Activated CD8-positive, alpha-beta memory T cell treated with anti-CD3 and anti-CD28 coated beads, Interleukin-2, amount 50 U/mL, for 1 hour (primary cell): ENCODE data around the gene REELD1.

Experiments
- DNase-seq: peaks from one replicate; pipeline ENCODE4 v3.0.0-alpha.2; 2020; ENCODE audit errors: extremely low read depth

Gene REELD1

DNA sequence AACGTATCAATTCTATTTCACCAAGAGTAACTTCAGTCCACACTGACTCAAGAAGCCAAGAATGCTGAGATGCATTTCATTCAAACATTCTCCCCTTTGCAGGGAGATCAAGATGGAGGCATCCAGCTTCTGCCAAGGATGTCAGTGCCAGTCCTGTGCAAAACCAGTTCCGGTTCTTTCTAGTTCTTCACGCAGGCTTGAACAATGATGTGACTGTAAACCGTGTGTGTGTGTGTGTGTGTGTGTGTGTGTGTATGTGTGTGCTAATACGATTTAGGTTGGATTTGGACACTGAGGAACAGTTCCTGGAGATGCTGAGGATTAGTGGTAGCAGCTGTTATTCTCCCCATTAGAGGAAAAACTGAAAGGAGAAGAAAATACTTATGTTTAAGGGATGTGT is at the start of gene REELD1:
TSS of gene REELD1 (plus strand) at position 301 of the 400 bp plus-strand sequence. CDS start 2,415 bp downstream, outside the sequence.
- DNase-seq: no peak

DNA sequence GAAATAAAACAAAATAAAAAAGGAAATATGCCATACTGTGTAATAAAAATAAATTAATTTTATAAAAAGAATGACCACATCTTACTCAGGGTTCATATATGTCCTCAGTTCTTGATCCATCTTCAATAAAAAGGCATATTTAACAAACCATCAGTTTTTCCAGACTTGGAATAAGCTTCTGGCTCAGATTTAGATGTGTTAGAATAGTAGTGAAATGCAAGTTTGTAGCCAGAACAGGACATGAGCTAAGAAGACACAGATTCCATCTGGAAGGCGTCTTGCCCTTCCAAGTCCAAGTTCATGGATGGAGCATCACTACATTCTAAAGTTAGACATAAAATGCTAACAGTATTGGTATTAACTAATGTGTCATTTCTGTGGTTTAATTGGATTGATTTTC is 49.1 kb upstream of the REELD1 start:
- no peak for DNase-seq

DNA sequence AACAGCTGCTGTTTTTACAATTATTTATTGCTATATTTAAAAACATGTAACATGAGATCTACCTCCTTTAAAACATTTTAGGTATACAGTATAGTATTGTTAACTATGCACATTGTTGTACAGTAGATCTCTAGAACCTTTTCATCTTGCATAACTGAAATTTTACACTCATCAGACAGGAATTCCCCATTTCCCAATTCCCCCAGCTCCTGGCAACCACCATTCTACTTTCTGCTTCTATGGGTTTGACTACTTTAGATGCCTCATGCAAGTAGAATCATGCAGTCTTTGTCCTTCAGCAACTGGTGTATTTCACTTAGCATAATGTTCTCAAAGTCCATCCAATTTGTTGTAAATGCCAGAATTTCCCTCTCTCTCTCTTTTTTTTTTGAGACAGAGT is 48.5 kb upstream of the REELD1 start:
- DNase-seq: no peak

DNA sequence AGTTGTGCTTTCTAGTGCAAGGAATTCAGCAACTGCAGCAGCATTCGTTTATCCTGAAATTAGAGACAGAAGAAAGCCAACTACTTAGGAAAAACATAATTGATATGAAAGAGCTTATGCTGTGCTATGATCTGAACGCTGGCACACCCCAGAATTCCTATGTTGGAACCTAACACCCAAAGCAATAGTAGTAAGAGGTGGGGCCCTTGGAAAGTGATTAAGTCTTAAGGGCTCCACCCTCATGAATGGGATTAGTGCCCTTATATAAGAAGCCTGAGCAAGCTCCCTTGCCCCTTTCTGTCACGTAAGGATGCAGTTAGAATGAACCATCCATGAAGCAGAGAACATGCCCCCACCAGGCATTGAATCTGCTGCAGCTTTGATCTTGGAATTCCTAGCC is 44.2 kb upstream of the REELD1 start:
- DNase-seq: no peak

DNA sequence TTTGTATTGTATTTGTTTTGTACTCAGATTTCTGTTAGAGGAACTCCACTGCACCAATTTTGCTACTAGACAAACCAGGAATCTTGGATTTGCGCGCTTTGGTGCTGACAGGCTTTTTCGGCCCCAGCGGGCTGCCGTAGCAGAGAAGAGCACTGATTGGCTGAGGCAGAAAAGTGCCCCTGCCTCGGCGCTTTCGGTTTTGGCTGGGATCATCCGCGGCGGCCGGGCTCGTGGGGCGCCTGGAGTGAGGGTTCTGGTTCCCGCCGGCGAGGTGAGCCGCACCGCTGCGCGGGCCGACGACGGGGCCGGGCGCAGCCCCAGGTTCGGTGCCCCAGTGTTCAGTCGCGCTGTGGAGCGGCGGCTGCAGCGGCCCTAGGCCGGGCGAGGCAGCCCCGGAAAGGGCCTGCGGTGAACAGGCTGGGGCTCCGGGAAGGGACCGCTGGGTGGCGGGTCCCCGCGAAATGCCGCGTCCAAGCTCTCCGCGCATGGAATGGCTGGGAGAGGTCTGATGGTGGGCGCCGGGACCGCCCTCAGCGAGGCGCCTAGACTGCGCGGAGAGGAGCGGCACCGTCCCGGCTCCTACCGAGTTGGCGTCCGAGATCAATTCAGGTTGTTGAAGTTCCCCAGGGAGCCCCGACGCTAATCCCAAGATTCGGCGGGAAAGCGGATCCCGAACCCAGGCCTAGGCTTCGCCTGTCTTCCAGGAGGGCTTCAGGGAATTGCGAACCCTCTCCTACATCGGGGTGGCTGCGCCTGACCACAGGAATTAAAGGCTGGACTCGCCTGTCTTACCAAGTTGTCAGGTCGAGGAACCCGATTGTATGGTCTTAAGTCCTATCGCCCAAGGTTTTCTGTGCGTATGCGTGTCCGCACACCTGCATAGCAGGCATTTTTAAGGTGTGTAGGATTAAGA is 38.5 kb upstream of the REELD1 start, which contains the start of gene LSM6:
TSS of gene LSM6 (plus strand) at position 178 of the 913 bp plus-strand sequence. CDS start 7,204 bp downstream, outside the sequence.
- DNase-seq: peak; percentile 40

DNA sequence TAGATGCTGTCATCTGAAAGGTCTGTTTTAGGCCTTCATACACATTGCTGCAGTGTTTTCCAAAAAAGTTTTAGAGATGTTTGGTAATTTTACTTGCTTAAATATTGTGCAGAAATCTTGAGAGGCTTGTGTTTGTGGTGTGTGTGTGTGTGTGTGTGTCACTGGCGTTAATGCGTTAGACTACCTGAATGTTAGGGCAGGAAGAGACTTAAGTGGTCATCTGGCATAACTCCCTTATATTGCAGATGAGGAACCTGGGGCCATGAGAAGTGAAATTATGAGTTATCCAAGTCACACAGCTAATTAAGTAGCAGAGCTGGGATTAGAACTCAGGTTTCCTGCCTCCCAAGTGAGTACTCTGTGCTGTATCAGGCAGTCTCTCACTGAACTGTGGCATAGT is 37.4 kb upstream of the REELD1 start:
- no peak for DNase-seq

DNA sequence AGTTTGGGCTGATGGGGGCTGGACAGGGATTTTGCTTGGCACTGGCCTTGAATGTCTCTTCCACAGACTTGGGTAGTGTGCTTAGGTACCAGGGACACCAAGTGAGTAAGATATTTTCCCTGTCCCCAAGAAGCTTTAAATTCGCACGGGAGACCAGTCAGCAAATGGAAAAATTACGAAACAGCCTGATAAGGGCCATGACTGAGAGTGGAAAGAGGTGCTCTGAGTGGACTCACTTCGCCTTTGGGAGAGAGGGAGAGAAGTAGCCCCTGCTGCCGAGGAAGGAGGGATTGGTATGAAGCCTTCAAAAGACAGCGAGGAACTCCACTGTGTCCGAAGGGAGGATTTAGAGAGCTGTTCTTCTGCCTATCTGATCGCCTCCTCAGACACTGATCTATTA is 36.2 kb upstream of the REELD1 start:
- no peak for DNase-seq

DNA sequence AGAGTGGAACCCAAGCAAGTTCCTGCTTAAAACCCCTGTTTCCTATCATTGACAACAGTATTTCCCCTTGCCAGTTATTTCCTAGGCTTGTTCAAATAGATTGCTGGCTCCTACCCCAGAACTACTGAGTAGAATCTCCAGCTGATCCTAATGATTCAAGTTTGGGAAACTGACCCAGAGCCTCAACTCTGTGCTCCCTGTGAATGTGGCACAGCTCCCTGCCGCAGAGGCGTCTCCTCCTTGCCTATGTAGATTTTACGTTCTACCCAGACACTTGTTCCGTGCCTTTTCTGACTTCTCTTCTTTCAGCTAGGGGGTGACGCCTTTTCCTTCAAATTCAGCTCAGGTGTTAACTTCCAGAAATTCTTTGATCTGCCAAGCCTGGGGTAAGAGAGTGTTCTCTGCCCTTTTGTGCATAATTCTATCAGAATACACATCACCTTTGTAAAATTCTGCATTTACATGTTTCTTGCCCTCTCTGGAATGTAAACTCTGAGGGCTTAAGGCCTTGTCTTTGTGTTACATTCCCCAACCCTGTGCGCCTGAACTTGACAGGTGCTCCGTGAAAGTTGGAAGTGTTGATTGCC is 34.5 kb upstream of the REELD1 start:
- no peak for DNase-seq

DNA sequence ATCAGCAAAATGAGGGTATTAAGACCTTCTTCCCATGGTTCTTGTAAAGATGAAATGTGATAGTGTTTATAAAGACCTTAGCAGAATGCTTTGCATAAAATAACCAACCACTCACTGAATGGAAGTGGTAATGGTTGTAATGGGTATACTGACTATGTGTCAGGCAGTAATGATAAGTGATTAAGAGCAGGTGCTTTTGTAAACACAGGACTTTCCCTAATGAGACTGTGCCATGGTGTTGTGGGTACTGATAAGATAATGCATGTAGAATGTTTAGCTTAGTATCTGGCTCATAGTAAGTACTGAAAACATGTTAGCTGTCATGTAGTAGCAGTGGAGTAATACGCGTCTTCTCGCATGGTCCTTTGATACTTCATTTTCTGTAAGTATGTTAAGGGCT is 31.9 kb upstream of the REELD1 start:
- DNase-seq: no peak

DNA sequence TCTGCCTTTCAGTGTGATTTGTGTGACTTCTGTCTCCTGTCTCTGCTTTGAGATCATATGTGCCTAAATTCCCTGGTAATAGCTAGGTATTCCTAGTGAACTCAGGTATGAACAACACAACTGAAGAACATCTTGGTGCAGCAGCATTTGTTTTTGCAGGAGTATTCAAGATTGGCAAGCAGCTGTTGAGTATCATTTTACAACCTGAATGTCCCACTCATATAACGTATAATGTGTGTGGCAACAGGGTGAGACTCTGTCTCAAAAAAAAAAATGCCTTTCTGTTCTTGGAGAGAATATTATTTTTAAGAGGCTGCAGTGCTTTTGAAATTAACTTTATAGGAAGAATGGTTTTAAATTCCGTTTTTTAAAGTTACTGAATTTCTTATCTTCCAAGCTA is 31.1 kb upstream of the REELD1 start:
- no peak for DNase-seq

DNA sequence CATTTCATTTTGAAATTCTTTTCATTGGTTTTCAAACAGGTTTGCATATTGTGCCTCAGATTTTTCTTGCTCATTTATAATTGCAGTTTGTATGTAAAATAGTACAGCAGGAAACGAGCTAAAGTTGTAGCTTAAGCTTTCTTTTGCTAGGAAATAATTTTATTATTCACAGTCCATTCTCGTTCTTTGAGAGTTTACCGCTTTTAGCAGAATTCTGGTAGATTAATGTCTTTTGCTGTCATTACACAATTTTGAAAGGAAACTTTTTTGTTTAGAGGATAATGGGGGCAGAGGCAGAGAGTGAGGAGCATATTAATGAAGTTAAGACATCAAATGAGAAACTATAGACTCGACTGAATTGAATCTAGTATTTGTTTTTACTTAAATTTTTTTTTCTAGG is 28.3 kb upstream of the REELD1 start:
- DNase-seq: no peak

DNA sequence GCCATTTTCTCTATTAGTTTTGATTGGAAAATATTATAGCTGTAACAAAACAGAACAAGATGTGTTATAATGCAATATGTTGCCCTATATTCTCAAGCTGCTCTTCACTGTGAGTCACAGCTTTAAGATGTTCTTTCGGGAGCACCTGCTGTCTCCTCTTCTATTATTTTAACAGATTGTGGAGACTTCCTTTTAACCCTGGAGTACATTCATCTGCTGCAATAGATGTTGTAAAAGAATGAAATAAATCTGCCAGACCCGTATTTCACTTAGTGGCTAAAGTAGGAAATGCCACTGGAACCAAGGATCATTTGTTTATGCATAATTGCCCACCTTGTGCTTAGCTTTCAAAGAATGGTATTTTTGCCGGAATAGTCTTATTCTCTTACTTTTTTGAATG is 27.7 kb upstream of the REELD1 start:
- no peak for DNase-seq

DNA sequence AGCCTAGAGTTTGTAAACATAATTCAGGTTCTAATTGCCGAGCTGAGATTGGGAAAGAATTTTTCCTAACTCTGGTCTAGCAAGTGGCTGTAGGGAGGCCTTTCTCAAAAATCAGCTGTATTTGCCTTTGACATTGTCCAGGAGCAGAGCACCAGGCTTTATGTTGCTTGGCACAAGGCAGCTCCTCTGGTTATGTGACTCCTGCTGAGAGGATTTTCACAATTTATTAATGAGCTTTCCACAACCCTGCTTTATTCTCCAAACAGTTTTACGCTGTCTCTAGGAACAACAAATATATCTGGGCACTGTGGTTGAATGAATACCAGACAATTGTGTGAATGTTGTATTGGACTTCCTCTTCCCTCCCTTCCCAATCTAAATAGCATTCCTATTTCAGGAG is 23.9 kb upstream of the REELD1 start:
- DNase-seq: no peak

DNA sequence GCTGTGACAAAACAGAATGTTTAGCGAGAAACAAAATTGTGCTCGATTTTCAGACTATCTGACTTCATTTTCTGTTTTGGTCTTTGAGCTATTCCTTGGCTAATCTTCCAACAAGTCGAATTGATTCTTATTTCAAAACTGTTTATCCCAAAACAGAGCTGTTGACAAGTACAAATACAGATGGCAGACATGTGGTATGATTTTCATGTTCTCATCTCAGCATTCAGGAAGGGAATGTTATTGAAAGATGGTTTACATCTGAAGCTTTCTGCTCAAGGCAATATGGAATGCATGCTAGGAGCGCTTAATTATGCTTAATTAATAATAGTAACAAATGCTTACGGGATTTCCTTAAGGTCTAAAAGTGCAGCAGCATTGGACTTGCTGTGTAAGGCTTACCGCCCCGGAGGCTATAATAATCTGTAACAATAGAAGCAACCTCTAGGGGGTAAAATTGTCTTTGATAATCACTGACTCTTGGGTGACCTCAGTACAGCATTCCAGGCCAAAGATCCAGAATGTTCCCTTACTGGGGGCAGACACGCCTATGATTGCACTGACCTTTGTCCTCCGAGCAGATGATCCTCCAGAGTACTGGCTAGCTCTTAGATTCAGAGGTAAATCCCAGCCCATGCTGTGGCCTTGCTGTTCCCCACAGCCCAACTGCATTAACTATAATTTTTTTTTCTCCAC is 22.4 kb upstream of the REELD1 start:
- DNase-seq: no peak

DNA sequence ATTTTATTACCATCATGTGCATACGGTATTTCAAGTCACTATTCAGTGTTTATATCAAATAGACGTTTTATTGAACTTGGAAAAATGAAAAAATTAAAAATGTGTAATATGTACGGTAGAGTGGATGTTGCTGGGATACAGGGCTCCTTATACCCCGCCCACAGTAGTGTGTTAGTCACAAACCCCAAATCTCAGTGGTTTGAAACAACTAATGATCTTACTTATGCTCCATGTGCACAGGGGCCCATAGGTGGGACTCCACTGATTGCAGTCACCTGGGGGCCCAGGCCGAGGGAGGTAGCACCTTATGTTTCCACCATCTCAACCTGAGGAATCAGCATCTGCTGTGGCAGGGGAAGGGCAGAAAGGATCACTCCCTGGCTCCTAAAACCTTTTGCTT is 20.7 kb upstream of the REELD1 start:
- DNase-seq: no peak

DNA sequence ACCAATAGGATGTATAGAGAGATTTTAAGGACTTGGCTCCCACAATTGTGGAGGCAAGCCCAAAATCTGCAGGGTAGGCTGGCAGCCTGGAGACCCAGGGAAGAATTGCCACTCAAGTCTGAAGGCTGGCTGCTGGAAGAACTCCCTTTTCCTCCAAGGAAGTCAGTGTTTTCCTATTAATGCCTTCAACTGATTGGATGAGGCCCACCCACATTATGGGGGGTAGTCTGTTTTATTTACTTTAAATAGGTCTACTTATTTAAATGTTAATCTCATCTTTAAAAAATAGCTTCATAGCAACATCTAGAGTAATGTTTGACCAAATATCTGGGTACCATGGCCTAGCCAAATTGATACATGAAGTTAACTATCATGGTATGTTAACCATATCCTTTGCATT is 20.1 kb upstream of the REELD1 start:
- no peak for DNase-seq

DNA sequence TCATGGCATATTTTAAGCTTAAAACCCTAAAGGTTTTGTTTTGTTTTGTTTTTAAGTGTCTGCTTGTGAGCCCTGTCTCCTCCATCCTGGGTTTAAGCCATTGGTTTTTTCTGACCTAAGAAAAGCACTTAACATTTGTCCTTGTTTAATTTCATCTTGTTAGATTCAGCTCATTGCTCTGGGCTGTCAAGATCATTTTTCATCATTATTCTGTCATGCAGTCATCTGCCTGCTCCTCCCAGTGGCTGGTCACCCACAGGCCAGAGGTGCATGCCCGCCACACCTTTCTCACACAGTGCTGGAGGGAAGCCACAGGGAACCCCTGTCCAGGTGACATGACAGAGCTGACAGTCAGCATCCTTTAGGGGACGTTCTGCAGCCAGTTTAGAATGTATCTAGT is 11.7 kb upstream of the REELD1 start:
- DNase-seq: no peak

DNA sequence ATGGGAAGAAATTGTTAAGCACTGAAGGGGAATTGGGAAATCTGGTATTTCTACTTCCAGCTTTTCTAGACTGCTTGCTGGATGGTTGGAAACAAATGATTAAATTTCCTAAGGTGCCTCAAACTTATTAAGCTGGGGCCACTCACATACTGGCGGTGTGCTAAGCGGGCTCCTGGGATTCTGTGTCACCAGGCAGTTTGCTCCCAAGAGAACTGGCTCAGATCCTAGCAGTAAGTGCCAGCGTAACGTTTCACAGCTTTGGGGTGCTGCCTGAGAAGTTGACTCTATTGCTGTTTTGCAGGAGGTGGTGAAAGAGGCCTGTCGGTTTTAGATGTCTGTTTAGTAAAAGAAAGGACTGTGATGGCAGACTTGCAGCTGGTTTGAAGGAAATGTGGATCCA is 6.9 kb upstream of the REELD1 start:
- DNase-seq: no peak

DNA sequence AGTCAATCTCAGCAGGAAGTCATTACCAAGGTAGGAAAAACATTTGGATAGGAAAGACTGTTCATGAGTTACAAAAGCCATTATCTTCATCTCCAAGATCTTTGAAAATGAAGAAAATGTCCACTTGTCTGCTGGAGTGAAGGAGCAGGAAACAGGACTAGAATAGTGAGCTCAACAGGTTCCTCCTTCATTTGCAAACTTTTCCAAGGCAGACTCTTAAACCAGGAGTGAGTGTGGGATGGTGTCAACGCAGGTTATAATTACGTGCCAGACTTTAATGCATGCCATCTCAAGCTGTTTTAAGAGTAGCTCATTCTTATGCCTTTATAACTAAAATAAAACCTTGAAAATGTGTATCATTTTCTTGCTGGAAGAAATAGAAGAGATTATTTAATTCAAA is 3.4 kb upstream of the REELD1 start:
- DNase-seq: no peak

DNA sequence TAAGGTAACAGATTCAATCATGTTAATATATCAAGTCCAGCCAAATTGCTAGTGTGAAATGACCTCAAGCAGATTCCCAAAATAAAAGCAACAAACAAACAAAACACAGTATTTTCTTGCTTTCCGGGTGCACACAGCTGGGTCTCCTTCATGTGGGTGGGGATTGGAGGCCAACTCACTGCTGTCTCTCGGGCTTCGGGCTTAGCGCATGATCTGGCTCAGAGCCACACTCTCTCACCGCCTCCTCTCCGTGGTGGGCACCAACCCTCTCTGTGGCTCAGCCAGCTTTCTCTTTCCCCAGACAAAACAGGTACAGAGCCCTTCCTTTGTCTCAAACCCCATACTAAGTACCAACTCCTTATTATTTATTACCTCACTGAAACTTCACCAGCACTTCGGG is 2.9 kb upstream of the REELD1 start:
- no peak for DNase-seq

DNA sequence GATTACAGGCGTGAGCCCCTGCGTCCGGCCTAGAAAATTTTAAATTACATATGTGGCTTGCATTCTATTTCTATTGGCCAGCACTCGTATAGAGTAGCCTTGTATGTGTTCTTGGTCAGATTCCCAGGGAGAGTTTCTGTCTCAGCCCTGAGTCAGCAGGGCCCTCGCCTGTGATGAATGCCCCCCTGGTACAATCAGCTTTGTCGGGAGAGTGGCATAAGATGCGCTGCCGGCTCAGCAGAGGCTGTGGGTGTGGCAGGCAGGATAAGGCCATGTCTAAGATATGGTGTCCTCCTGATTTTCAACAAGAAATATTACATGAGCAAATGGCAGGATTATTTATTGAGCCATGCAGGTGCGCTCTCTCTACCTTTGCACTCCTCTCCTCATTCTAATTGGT is 1.6 kb upstream of the REELD1 start:
- DNase-seq: no peak

DNA sequence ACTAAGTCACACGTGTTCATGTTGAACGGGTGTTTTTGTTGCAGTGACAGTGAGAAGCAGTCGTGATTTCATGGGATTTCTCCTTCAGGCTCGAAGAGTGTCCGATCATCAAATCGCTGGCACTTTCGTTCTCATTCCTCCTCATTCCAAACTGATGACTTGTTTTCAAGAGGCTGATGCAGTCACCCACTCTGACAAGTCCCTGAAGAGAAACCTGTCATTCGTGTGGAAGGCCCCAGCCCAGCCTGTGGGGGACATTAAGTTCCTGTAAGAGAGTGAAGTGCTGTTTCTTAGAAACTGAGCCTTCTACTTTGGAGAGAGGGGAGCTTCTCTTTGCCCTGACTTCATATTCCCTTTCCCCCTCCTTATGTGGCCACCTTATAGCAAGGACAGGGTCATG is 8.0 kb downstream of the REELD1 start:
- DNase-seq: no peak
